Measurements from ENCODE around the gene FAM131C. TPM values are rescaled to one million over a fixed set of nuclear protein-coding genes. Genes with fewer than 3 reads are reported as not detected.

The FAM131C gene, protein sequence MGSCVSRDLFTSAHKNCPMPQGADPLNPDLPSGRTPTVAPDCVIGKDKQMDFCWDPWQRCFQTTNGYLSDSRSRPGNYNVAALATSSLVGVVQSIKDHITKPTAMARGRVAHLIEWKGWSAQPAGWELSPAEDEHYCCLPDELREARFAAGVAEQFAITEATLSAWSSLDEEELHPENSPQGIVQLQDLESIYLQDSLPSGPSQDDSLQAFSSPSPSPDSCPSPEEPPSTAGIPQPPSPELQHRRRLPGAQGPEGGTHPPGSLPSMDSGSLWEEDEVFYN
- polyA plus RNA-seq = 1.1 TPM
- long read RNA-seq, donor 1 = 0 reads
- long read RNA-seq, donor 2 = 0 reads
- long read RNA-seq, donor 3 = 0 reads
- long read RNA-seq, donor 4, partial matches to known transcripts = 0 of 1 reads
- long read RNA-seq, donor 4, other reads (novel, unspliced or antisense) = 0 of 1 reads
- long read RNA-seq, donor 5, partial matches to known transcripts = 0 of 1 reads
- long read RNA-seq, donor 5, other reads (novel, unspliced or antisense) = 0 of 1 reads
- long read RNA-seq, donor 6, partial matches to known transcripts = 0 of 1 reads
- long read RNA-seq, donor 6, other reads (novel, unspliced or antisense) = 0 of 1 reads
- long read RNA-seq, donor 7 = 0 reads
- long read RNA-seq, donor 8 = 0 reads
- long read RNA-seq, donor 9, partial matches to known transcripts = 0 of 1 reads
- long read RNA-seq, donor 9, other reads (novel, unspliced or antisense) = 0 of 1 reads
- long read RNA-seq, donor 10, partial matches to known transcripts = 0 of 1 reads
- long read RNA-seq, donor 10, other reads (novel, unspliced or antisense) = 0 of 1 reads
- long read RNA-seq, donor 11, partial matches to known transcripts = 0 of 2 reads
- long read RNA-seq, donor 11, other reads (novel, unspliced or antisense) = 0 of 2 reads

DNA sequence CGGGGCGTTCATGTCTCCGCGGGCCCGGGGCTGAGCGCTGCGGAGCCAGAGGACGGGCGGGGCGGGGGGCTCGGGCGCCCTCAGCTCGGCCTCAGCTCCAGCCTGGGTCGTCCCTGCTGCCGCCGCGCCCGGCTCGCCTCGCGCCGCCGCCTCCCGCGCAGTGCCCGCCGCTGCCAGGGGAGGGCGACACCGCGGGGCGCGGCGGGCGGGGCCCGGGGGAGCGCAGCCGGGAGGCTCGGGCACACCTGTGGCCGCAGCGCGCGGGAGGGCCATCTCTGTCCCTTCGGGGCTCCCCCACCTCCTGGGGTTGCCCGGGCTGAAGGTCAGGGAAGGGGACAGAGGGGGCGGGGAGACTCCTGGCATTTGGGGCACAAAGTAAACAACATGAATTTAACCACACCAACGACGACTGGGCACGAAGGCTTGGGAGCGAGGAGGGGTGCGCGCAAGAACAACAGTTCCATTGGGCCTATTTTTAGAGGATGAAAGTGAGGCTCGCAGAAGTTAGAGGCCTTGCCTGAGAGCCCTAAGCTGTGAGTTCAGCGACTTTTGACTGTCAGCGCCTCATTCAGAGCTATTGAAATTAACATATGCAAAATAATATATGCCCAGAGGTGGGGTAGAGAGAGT, at the start of gene FAM131C:
TSS of gene FAM131C (minus strand) at position 162 of the 630 bp plus-strand sequence. CDS start 209 bp downstream, outside the sequence.
- peak in 1 of 2 donors; percentile 62 for DNase-seq
- peak within 1 kb of the TSS; percentile 42 for H3K4me3 ChIP-seq (ENCODE audit: low read length)
- H3K9me3 ChIP-seq (ENCODE audit: control insufficient read depth, low read depth, low read length) = no peaks in the 10 kb centered on the region
- no peaks in the 10 kb centered on the region for H3K36me3 ChIP-seq (ENCODE audit: control insufficient read depth, insufficient read depth, low read length)
- H3K27ac ChIP-seq (ENCODE audit: low read length) = no peak within 1 kb of the TSS
- H3K27me3 ChIP-seq (ENCODE audit: control insufficient read depth, insufficient read depth, low read length) = peaks cover 2% of the 10 kb centered on the region
- WGBS (ENCODE audit: insufficient coverage, low lambda C conversion rate) = no CpG with 5 or more reads among the region's 54 CpGs
- peaks cover 12% of the 10 kb centered on the region for H3K4me1 ChIP-seq (ENCODE audit: control insufficient read depth, insufficient read depth, low read length)

- H3K4me3 ChIP-seq (ENCODE audit: low read length) = no peak overlapping the region
- WGBS (ENCODE audit: insufficient coverage, low lambda C conversion rate) = 80% methylated on average over 1 of the region's 6 CpGs
Observed at GRCh38 chr1:16122916-16123315, 49.5 kb upstream of the FAM131C start.

DNA sequence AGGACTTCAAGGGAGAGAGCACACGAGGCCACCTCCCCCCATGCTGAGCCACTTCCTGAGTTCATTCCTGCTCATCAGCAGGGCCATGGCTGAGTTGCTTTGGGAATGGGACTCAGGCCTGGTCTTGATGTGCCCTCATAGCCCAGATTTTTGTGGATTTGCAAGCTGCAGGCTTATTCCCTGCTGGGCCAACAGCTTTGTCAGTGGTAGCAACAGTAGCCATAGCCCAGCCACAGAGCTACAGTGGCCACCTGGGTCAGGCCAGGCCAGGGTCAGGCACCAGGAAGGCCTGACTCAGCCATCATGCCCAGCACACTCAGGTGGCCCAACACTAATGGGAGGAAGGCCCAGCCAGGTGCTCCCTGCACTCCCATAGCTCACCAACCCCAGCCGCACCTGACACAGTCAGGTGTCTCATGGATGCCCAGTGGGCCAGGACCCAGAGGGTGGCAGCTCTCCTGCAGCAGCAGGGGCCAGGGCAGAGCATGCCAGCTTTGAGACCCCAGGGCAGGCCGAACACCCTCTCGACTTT, 49.0 kb upstream of the FAM131C start:
- H3K27ac ChIP-seq (ENCODE audit: low read length) = no peak overlapping the region
- no peaks in the 10 kb centered on the region for H3K4me1 ChIP-seq (ENCODE audit: control insufficient read depth, insufficient read depth, low read length)
- no CpG with 5 or more reads among the region's 4 CpGs for WGBS (ENCODE audit: insufficient coverage, low lambda C conversion rate)
- no peaks in the 10 kb centered on the region for H3K9me3 ChIP-seq (ENCODE audit: control insufficient read depth, low read depth, low read length)
- peaks cover 37% of the 10 kb centered on the region for H3K36me3 ChIP-seq (ENCODE audit: control insufficient read depth, insufficient read depth, low read length)
- no peak overlapping the region for H3K4me3 ChIP-seq (ENCODE audit: low read length)
- no peaks in the 10 kb centered on the region for H3K27me3 ChIP-seq (ENCODE audit: control insufficient read depth, insufficient read depth, low read length)
- no peak for DNase-seq

More at GRCh38 chr1:16122916-16123315, 49.5 kb upstream of the FAM131C start:
- Histone ChIP-seq H3K9me3 (ENCODE audit: control insufficient read depth, low read depth, low read length) (no peaks in the 10 kb centered on the region), H3K4me1 (ENCODE audit: control insufficient read depth, insufficient read depth, low read length) (no peaks in the 10 kb centered on the region), H3K36me3 (ENCODE audit: control insufficient read depth, insufficient read depth, low read length) (peaks cover 38% of the 10 kb centered on the region), H3K27ac (ENCODE audit: low read length) (no peak overlapping the region), H3K27me3 (ENCODE audit: control insufficient read depth, insufficient read depth, low read length) (no peaks in the 10 kb centered on the region)
- no peak for DNase-seq

GRCh38 chr1:16120940-16121410, 47.5 kb upstream of the FAM131C start:
- DNase-seq = no peak
- no peaks in the 10 kb centered on the region for H3K9me3 ChIP-seq (ENCODE audit: control insufficient read depth, low read depth, low read length)
- WGBS (ENCODE audit: insufficient coverage, low lambda C conversion rate) = 0% methylated on average over 1 of the region's 4 CpGs
- no peak overlapping the region for H3K4me3 ChIP-seq (ENCODE audit: low read length)
- no peak overlapping the region for H3K27ac ChIP-seq (ENCODE audit: low read length)
- H3K36me3 ChIP-seq (ENCODE audit: control insufficient read depth, insufficient read depth, low read length) = peaks cover 24% of the 10 kb centered on the region
- H3K27me3 ChIP-seq (ENCODE audit: control insufficient read depth, insufficient read depth, low read length) = no peaks in the 10 kb centered on the region
- H3K4me1 ChIP-seq (ENCODE audit: control insufficient read depth, insufficient read depth, low read length) = no peaks in the 10 kb centered on the region

DNA sequence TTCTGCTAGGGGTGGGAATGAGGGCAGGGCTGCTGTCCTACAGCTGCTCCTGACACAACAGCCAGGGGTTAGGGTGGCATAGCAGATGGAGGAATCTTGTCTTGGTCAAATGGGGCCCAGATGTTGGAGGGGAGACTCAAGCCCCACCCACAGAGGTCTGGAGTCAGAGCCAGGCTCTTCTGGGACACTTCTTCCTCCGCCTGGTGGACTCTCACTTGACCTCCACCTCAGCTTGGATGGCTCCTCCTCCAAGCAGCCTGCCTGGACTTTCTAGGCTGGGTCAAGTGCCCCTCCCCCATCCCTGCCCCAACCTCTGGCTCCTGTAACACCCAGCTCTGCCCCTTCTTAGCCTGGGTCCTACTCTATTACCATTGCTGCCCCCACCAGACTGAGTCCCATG, 47.0 kb upstream of the FAM131C start:
- H3K4me3 ChIP-seq (ENCODE audit: low read length) = no peak overlapping the region
- no peaks in the 10 kb centered on the region for H3K27me3 ChIP-seq (ENCODE audit: control insufficient read depth, insufficient read depth, low read length)
- H3K9me3 ChIP-seq (ENCODE audit: control insufficient read depth, low read depth, low read length) = no peaks in the 10 kb centered on the region
- H3K27ac ChIP-seq (ENCODE audit: low read length) = no peak overlapping the region
- H3K4me1 ChIP-seq (ENCODE audit: control insufficient read depth, insufficient read depth, low read length) = no peaks in the 10 kb centered on the region
- WGBS (ENCODE audit: insufficient coverage, low lambda C conversion rate) = no CpG with 5 or more reads among the region's 1 CpG
- no peak for DNase-seq
- peaks cover 18% of the 10 kb centered on the region for H3K36me3 ChIP-seq (ENCODE audit: control insufficient read depth, insufficient read depth, low read length)

- WGBS (ENCODE audit: insufficient coverage, low lambda C conversion rate) = no CpG with 5 or more reads among the region's 10 CpGs
- no peaks in the 10 kb centered on the region for H3K27me3 ChIP-seq (ENCODE audit: control insufficient read depth, insufficient read depth, low read length)
- peaks cover 16% of the 10 kb centered on the region for H3K36me3 ChIP-seq (ENCODE audit: control insufficient read depth, insufficient read depth, low read length)
- H3K4me1 ChIP-seq (ENCODE audit: control insufficient read depth, insufficient read depth, low read length) = no peaks in the 10 kb centered on the region
- H3K27ac ChIP-seq (ENCODE audit: low read length) = no peak overlapping the region
- H3K9me3 ChIP-seq (ENCODE audit: control insufficient read depth, low read depth, low read length) = no peaks in the 10 kb centered on the region
- no peak overlapping the region for H3K4me3 ChIP-seq (ENCODE audit: low read length)
- DNase-seq = no peak
Observed at GRCh38 chr1:16119926-16120325, 46.5 kb upstream of the FAM131C start.

GRCh38 chr1:16119504-16119903, 46.1 kb upstream of the FAM131C start:
- Histone ChIP-seq H3K27ac (ENCODE audit: low read length) (no peak overlapping the region), H3K9me3 (ENCODE audit: control insufficient read depth, low read depth, low read length) (no peaks in the 10 kb centered on the region), H3K36me3 (ENCODE audit: control insufficient read depth, insufficient read depth, low read length) (peaks cover 12% of the 10 kb centered on the region), H3K27me3 (ENCODE audit: control insufficient read depth, insufficient read depth, low read length) (no peaks in the 10 kb centered on the region), H3K4me1 (ENCODE audit: control insufficient read depth, insufficient read depth, low read length) (no peaks in the 10 kb centered on the region), H3K4me3 (ENCODE audit: low read length) (no peak overlapping the region)
- no CpG with 5 or more reads among the region's 6 CpGs for WGBS (ENCODE audit: insufficient coverage, low lambda C conversion rate)
- DNase-seq = no peak

DNA sequence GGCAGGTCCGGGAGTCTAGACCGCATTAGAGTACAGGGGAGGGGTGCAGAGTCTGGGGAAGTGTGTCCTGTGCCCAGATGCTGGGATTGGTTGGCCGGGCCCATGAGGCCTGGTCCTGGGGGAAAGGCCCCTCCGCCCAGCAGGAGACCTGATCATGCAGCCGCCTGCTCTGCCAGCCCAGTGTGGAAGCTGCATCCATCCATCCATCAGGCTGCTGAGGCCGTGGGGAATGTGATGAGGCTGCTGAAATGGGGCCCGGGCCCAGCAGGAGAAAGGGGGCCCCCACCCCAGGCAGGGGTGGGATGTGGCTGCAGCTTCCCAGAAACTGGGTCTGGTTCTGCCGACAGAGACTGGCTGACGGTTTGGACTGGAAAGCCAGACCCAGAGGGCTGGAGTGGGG, 45.3 kb upstream of the FAM131C start:
- WGBS (ENCODE audit: insufficient coverage, low lambda C conversion rate) = no CpG with 5 or more reads among the region's 9 CpGs
- H3K4me3 ChIP-seq (ENCODE audit: low read length) = no peak overlapping the region
- no peaks in the 10 kb centered on the region for H3K4me1 ChIP-seq (ENCODE audit: control insufficient read depth, insufficient read depth, low read length)
- no peaks in the 10 kb centered on the region for H3K9me3 ChIP-seq (ENCODE audit: control insufficient read depth, low read depth, low read length)
- H3K27ac ChIP-seq (ENCODE audit: low read length) = no peak overlapping the region
- peaks cover 4% of the 10 kb centered on the region for H3K36me3 ChIP-seq (ENCODE audit: control insufficient read depth, insufficient read depth, low read length)
- H3K27me3 ChIP-seq (ENCODE audit: control insufficient read depth, insufficient read depth, low read length) = no peaks in the 10 kb centered on the region
- no peak for DNase-seq

DNA sequence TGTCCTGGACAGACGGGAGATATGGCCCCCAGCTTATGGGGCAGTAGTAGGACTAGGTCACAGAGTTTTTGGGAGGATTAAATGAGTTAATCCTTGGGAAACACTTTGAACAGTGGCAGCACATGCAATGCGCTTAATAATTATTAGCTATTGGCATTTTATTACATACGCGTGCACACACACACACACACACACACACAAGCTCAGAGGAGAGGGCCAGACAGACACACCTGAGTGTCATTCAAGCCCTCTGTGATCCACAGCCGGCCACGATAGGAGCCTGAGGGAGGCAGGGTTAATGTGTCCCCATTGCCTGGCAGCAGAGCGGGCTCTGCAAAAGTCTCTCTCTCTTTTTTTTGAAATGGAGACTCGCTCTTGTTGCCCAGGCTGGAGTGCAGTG, 44.5 kb upstream of the FAM131C start:
- WGBS (ENCODE audit: insufficient coverage, low lambda C conversion rate) = no CpG with 5 or more reads among the region's 8 CpGs
- Histone ChIP-seq H3K4me3 (ENCODE audit: low read length) (no peak overlapping the region), H3K4me1 (ENCODE audit: control insufficient read depth, insufficient read depth, low read length) (peaks cover 6% of the 10 kb centered on the region), H3K27ac (ENCODE audit: low read length) (no peak overlapping the region), H3K9me3 (ENCODE audit: control insufficient read depth, low read depth, low read length) (no peaks in the 10 kb centered on the region), H3K27me3 (ENCODE audit: control insufficient read depth, insufficient read depth, low read length) (no peaks in the 10 kb centered on the region), H3K36me3 (ENCODE audit: control insufficient read depth, insufficient read depth, low read length) (peaks cover under 1% of the 10 kb centered on the region)
- no peak for DNase-seq

DNA sequence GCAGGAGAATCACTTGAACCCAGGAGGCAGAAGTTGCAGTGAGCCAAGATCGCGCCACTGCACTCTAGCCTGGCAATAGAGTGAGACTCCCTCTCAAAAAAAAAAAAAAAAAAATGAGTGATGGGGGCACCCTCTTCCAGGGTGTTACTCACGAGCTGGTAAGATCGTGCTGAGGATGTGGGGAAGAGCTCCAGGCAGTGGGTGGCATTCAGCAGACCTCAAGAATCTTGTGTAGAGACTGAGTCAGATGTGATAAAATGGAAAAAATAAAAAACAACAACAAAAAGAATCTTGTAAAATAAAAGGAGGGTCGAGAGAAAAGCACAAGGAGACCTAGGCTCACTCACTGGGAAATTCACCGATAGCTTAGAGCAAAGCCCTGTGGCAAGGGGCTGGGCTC, 43.9 kb upstream of the FAM131C start:
- H3K4me3 ChIP-seq (ENCODE audit: low read length) = no peak overlapping the region
- peaks cover 10% of the 10 kb centered on the region for H3K4me1 ChIP-seq (ENCODE audit: control insufficient read depth, insufficient read depth, low read length)
- no peaks in the 10 kb centered on the region for H3K36me3 ChIP-seq (ENCODE audit: control insufficient read depth, insufficient read depth, low read length)
- no peaks in the 10 kb centered on the region for H3K9me3 ChIP-seq (ENCODE audit: control insufficient read depth, low read depth, low read length)
- no peak overlapping the region for H3K27ac ChIP-seq (ENCODE audit: low read length)
- no peaks in the 10 kb centered on the region for H3K27me3 ChIP-seq (ENCODE audit: control insufficient read depth, insufficient read depth, low read length)
- DNase-seq = no peak
- 80% methylated on average over 1 of the region's 6 CpGs for WGBS (ENCODE audit: insufficient coverage, low lambda C conversion rate)
